HepG2 (cell line): Measurements from ENCODE around the gene HLA-DPA1. TPM values are rescaled to one million over a fixed set of nuclear protein-coding genes. Genes with fewer than 3 reads are reported as not detected.

ENCODE experiments used
- ATF1 ChIP-seq: IDR thresholded peaks from 2 replicates; pipeline ENCODE4 v1.6.1; 2016; ENCODE audit warnings: mild to moderate bottlenecking, control low read depth
- CBX2 ChIP-seq, 2 experiments: fragments of 200-600 bp in 1 of 2; sonication (generic); formaldehyde crosslinking in 1 of 2; IDR thresholded peaks; 2 replicates each; pipeline versions ENCODE4 v1.7.0 to v1.8.1; 2018 to 2022; ENCODE audit warnings: low read depth in 2 of 2, low read length in 1 of 2, mild to moderate bottlenecking in 1 of 2, missing genetic modification reagents in 1 of 2
- CERS6 ChIP-seq: sonication (generic); formaldehyde crosslinking; IDR thresholded peaks from 2 replicates; pipeline ENCODE4 v1.5.0; 2020; ENCODE audit warnings: missing genetic modification reagents
- CREB1 ChIP-seq, 2 experiments: fragments of 450-650 bp in 1 of 2; IDR thresholded peaks; 2 replicates each; pipeline ENCODE4 v1.6.1; 2016 to 2017; ENCODE audit warnings: control low read depth in 1 of 2, mild to moderate bottlenecking in 1 of 2, missing compliant biosample characterization in 1 of 2, missing genetic modification characterization in 1 of 2
- CTCF ChIP-seq: sonication (generic); formaldehyde crosslinking; IDR thresholded peaks from 2 replicates; pipeline ENCODE4 v1.5.0; 2020; ENCODE audit warnings: mild to moderate bottlenecking, missing genetic modification reagents, moderate library complexity
- ELF3 ChIP-seq: IDR thresholded peaks from 2 replicates; pipeline ENCODE4 v1.6.1; 2016; ENCODE audit warnings: missing genetic modification reagents, missing compliant biosample characterization
- GATAD2A ChIP-seq: IDR thresholded peaks from 2 replicates; pipeline ENCODE4 v1.6.1; 2016
- MIXL1 ChIP-seq: IDR thresholded peaks from 2 replicates; pipeline ENCODE4 v1.6.1; 2016
- PATZ1 ChIP-seq: sonication (generic); formaldehyde crosslinking; IDR thresholded peaks from 2 replicates; pipeline ENCODE4 v1.4.0; 2020; ENCODE audit warnings: missing genetic modification reagents
- PITX1 ChIP-seq: sonication (generic); formaldehyde crosslinking; IDR thresholded peaks from 2 replicates; pipeline ENCODE4 v1.5.1; 2020; ENCODE audit warnings: mild to moderate bottlenecking, missing genetic modification reagents
- PRMT3 ChIP-seq: sonication (generic); formaldehyde crosslinking; IDR thresholded peaks from 2 replicates; pipeline ENCODE4 v1.8.1; 2022; ENCODE audit warnings: low read depth, mild to moderate bottlenecking, moderate library complexity, missing genetic modification reagents, borderline replicate concordance
- RAD21 ChIP-seq: fragments of 450-650 bp; formaldehyde crosslinking; IDR thresholded peaks from 2 replicates; pipeline ENCODE4 v1.5.0; 2020; ENCODE audit warnings: mild to moderate bottlenecking
- RBAK ChIP-seq: sonication (generic); formaldehyde crosslinking; IDR thresholded peaks from 2 replicates; pipeline ENCODE4 v1.5.1; 2020; ENCODE audit warnings: mild to moderate bottlenecking, missing genetic modification reagents
- SMC3 ChIP-seq: IDR thresholded peaks from 2 replicates; pipeline ENCODE4 v1.6.1; 2011; ENCODE audit warnings: low read length, improper control_type of control experiment
- TEF ChIP-seq: sonication (generic); formaldehyde crosslinking; IDR thresholded peaks from 2 replicates; pipeline ENCODE4 v1.5.0; 2020; ENCODE audit warnings: missing genetic modification reagents
- ZBTB20 ChIP-seq: sonication (generic); formaldehyde crosslinking; IDR thresholded peaks from 2 replicates; pipeline ENCODE4 v1.8.1; 2023; ENCODE audit warnings: missing genetic modification reagents, low read depth, mild to moderate bottlenecking, borderline replicate concordance
- ZNF101 ChIP-seq: sonication (generic); formaldehyde crosslinking; IDR thresholded peaks from 2 replicates; pipeline ENCODE4 v1.4.0; 2020; ENCODE audit warnings: mild to moderate bottlenecking, low read depth, missing genetic modification reagents, borderline replicate concordance
- ZNF430 ChIP-seq: sonication (generic); formaldehyde crosslinking; IDR thresholded peaks from 2 replicates; pipeline ENCODE4 v1.9.0; 2021; ENCODE audit warnings: mild to moderate bottlenecking, missing genetic modification reagents
- ZNF720 ChIP-seq: sonication (generic); formaldehyde crosslinking; IDR thresholded peaks from 2 replicates; pipeline ENCODE4 v1.4.0; 2020; ENCODE audit warnings: missing genetic modification reagents
- ZNF746 ChIP-seq: sonication (generic); formaldehyde crosslinking; IDR thresholded peaks from 2 replicates; pipeline ENCODE4 v1.8.0; 2022; ENCODE audit warnings: mild to moderate bottlenecking, missing genetic modification reagents
- ZNF766 ChIP-seq: sonication (generic); formaldehyde crosslinking; IDR thresholded peaks from 2 replicates; pipeline ENCODE4 v1.5.0; 2020; ENCODE audit warnings: missing genetic modification reagents, borderline replicate concordance
- ZNF775 ChIP-seq: sonication (generic); formaldehyde crosslinking; IDR thresholded peaks from 2 replicates; pipeline ENCODE4 v1.4.0; 2020; ENCODE audit warnings: missing genetic modification reagents, mild to moderate bottlenecking, moderate library complexity, borderline replicate concordance
- ZNF782 ChIP-seq: sonication (generic); formaldehyde crosslinking; IDR thresholded peaks from 2 replicates; pipeline ENCODE4 v1.4.0; 2020; ENCODE audit warnings: missing genetic modification reagents, mild to moderate bottlenecking, borderline replicate concordance
- polyA plus RNA-seq, 8 experiments: library from polyadenylated mRNA; depleted of rRNA in 3 of 8; stranded (reverse) in 7 of 8; unstranded in 1 of 8; fragments of >200 nt; fragmentation: Illumina TruSeq in 4 of 8; extraction: Trizol in 4 of 8; gene quantifications; 2 replicates each; pipeline versions ENCODE4 v1.2.1 to v1.2.3, GENCODE V29; 2011 to 2016; ENCODE audit warnings: low read depth in 4 of 8, missing spikeins in 1 of 8, mixed read lengths in 1 of 8; ENCODE audit not compliant: insufficient read depth in 1 of 8
- total RNA-seq, 5 experiments: library from RNA; depleted of rRNA; stranded (reverse); fragments of >200 nt; fragmentation: Illumina TruSeq; extraction: Trizol; gene quantifications; 2 replicates each; pipeline ENCODE4 v1.2.3, GENCODE V29; 2016; ENCODE audit warnings: low read depth in 1 of 5

Gene HLA-DPA1
- total and polyA plus RNA-seq, 2 of the 13 experiments (the other 11 are each of a cell fraction or from before 2014, with no cell fraction given) = not detected

GRCh38 chr6:33014841-33015634 is 58.4 kb downstream of the HLA-DPA1 start (continued):
- TF ChIP-seq CERS6 = no peak
- no peak for TF ChIP-seq ZNF430 (CRISPR knock-in tag)
- TF ChIP-seq ZNF101 (CRISPR knock-in tag) = no peak
- no peak for TF ChIP-seq ZNF766 (CRISPR knock-in tag)
- no peak for TF ChIP-seq RBAK (CRISPR knock-in tag)
- no peak for TF ChIP-seq ZNF775 (CRISPR knock-in tag)
- TF ChIP-seq CBX2 (IDR thresholded peaks at IDR 0.05; ENCODE audit: low read depth, low read length) = no peak
- no peak for TF ChIP-seq CBX2 (CRISPR knock-in tag; IDR thresholded peaks at IDR 0.05; ENCODE audit: low read depth)
- peak; percentile 80 for TF ChIP-seq CTCF (CRISPR knock-in tag)
- TF ChIP-seq TEF (CRISPR knock-in tag) = no peak
- TF ChIP-seq ATF1 (CRISPR knock-in tag) = no peak
- peak; percentile 65; the same call in 1 of the 2 replicates for TF ChIP-seq RAD21 (CRISPR knock-in tag)
- TF ChIP-seq ELF3 (CRISPR knock-in tag) = 0 out of 2 replicates have a peak, but pooled peaks have one; percentile 29
- TF ChIP-seq ZBTB20 = no peak
- no peak for TF ChIP-seq PITX1 (CRISPR knock-in tag)
- TF ChIP-seq ZNF720 (CRISPR knock-in tag) = no peak
- TF ChIP-seq PRMT3 (CRISPR knock-in tag) = no peak
- TF ChIP-seq CREB1 (IDR thresholded peaks at IDR 0.05) = no peak
- TF ChIP-seq CREB1 (CRISPR knock-in tag; IDR thresholded peaks at IDR 0.05) = no peak
- TF ChIP-seq SMC3 = peak; percentile 84
- no peak for TF ChIP-seq PATZ1 (CRISPR knock-in tag)
- no peak for TF ChIP-seq GATAD2A (CRISPR knock-in tag)
- no peak for TF ChIP-seq ZNF746
- TF ChIP-seq ZNF782 (CRISPR knock-in tag) = no peak
- 0 out of 2 replicates have a peak, but pooled peaks have one; percentile 20 for TF ChIP-seq MIXL1 (CRISPR knock-in tag)
